Effector CD8-positive, alpha-beta T cell (primary cell): ENCODE measurements around the gene SYT17.
"Not testable (repeated sequence)": the region's sequence is repeated elsewhere in the genome, so short reads cannot be mapped to it uniquely, and the experiment has no call there.

Experiments used
- DNase-seq: peaks from one replicate; lab custom pipeline; 2025; lab: John Stamatoyannopoulos, UW

SYT17 gene

DNA sequence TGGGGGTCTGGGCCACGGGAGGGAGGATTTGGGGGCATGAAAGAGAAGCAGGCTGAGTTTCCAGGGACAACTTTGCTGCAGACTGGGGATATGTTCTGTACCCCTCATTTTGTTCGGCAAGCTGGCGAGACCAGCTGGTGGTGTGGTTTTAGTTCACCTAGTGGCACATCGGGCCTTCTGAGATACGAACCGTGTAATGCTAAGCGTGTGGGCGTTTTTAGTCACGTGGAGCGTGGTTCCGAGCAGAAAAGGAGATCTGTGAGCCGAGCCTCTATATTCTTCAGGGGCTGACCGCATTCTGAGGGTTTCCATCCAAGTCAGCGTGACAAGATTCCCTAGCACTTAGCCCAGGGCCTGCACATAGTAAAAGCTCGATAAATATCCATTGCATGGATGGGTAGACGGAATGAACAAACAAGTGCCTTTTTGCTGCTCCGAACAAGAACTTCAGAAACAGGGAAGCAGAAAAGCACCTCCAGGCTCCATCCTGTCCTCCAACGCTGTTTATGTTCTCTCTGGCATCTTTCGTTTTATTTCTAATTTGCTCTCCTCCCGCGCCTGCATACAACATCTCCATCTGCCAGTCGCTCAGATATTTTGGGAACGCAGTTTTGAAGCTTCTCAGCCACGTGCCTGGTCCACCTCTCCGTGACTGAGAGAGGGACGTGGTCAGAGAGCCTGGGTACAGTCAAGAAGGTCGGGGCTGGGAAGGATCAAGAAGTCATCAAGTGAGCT, 5.8 kb downstream of the SYT17 start:
- no peak for DNase-seq

DNA sequence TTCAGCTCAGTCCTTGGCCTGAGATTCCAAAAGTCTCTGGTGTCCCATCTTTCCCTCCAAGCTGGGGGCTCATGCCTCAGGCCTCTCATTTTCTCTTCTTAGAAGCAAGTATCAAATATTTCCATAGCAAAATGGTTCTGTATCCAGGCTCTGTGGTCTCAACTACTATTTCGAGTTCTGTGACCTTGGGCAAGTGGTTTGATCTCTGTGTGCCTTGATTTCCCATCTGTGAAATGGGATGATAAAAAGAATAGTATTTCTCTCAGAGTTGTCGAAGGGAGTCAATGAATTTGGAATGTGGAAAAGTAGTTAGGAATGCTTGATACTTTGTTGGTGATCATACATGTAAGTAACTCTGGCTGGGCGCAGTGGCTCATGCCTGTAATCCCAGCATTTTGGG, 6.4 kb downstream of the SYT17 start:
- DNase-seq: no peak

DNA sequence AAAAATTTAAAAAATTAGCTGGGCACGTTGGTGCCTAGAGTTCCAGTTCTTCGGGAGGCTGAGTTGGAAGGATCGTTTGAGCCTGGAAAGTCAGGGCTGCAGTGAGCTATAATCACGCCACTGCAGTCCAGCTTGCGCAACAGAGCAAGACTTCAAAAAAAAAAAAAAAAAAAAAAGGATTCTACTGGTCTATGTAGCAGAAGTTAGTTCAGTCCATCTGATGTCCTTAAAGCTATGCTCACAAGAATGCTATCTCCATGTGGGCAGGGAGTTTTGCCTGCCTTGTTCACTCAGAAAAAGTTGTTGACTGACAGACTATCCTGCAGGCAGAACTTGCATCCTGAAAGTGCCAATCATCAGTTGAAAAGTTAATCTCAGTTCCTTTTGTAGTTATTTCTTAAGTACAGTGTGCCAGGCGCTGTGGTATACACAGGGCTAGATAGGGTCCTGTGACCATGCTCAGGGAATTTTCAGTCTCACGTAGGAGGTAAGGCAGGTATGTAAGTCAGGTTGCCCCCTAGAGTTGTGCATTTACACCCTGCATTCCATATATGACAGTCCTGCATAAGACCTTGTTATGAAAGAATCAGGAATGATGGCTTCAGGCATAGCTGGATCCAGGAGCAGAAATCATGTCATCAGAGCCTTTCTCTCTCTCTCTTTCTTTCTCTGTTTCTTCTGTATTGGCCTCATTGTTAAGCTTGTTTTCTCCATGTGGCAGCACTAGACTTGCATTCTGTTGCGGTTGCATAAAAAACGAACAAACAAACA, 7.6 kb downstream of the SYT17 start:
- DNase-seq: no peak

DNA sequence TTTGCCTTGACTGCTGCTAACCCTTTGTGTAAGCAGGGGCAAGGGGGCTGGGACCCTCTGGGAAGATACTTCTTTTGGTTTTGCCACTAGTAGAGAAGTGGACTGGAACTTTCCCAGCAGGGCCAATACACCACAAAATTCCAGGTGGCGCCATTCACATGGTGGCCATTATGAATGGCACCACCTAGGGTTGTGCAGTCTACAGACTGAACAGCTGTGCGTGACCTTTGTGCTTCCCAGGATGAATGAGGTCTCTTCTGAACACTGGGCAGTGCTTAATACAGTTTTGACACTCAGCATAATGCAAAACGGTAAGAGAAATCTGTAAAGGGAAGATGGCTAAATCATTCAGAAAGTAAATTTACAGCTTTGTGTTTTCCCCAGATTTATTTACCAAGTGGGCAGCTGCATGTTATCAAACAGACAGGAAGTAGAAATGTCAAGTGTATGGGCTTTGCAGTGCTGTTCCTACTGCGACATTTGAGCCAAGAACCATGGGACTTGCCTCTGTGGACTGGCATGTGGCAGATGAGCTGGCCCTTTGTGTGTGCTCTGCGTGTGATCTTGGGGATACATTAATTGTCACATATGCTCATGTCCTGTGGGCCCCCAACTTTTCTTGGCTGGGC, 9.2 kb downstream of the SYT17 start:
- no peak for DNase-seq

DNA sequence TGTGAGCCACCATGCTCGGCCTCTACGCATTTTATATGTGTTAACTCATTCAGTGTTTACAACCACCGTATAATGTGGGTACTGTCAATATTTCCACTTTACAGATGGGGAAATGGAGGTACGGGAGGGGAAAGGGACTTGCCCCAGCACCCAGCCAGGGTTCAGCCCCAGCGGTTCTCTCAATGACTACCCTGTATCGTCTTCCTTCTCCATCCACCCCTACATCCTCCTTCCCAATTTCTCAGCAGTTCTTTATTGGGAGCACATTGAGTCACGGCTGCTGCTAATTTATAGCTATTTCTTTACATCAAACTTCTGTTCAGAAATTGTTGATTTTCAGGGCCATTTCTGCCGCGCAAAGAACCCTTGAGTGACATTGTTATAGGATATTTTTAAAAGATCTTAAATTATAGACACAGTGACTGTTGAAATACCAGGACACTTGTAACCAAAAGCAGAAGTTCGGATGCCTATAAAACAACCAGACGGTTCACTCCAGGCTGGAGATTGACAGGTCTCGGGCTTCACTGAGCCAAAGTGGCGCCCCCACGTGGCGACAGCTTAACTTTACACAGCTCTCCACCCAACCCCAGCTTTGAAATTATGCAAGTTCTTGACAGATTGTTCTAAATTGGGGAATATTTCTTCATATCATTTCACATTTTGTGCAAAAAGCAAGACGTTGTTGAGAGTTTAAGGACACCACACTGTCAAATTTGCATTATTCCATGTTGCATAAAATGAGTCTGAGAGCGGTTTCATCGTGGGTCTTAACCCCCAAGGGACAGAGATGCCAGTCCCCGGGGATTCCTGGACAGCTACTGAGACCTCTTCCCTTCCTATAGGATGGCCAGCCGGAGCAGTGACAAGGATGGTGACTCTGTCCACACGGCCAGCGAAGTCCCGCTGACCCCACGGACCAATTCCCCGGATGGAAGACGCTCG, 11.8 kb downstream of the SYT17 start:
- DNase-seq: no peak

DNA sequence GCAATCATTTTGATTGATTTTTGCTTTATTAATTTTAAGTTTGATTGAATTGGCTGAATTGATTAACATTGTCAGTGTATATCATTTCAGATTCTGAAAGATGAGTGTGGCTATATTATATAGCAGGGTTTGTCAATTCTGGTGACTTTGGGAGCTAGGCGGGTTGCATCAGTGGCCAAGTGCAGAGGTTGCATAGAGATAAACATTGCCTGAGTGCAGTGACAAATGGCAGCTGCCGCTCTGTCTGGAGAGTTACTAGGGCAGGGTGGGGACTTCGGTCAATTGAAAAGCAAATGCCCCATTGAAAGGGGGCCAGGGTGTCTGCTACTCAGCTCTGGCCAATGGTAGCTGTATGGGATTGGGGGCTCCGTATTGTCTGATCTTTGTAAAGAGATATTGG, 12.7 kb downstream of the SYT17 start:
- DNase-seq: no peak

DNA sequence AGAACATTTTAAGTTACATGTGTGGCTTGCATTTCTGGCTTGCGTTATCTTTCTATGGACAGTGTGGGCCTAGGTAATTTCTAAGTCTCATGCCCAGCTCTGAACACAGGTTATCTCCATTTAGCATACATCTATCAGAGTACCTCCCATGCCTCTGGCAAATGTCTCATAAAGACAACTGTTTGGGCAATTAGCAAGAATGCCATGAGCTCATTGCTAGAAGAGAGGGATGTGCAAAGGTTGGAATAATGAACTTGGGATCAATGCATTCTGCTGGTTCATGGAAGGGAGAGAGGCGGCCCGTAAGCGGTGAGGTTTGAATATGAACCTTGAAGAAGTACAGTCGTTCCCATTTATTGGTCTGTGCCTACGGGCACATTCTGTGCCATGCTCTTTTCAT, 14.4 kb downstream of the SYT17 start:
- no peak for DNase-seq

DNA sequence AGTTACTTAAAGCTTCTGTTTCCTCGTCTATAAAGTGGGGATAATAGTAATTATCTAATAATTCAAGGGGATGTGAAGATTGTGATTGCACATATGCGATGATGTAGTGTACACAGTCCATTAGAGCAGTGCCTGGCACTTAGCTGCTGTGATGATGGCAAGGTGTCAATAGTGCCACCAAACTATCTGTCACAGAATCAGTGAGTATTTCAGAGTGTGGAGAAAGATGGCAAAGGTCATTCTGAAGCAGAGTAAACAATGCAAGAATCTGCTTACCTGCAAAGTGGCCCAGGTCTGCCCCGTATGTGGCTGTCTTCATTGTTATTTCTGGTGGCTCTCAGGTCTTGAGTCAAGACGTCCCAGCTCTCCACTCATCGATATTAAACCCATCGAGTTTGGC, 15.1 kb downstream of the SYT17 start:
- DNase-seq: no peak

DNA sequence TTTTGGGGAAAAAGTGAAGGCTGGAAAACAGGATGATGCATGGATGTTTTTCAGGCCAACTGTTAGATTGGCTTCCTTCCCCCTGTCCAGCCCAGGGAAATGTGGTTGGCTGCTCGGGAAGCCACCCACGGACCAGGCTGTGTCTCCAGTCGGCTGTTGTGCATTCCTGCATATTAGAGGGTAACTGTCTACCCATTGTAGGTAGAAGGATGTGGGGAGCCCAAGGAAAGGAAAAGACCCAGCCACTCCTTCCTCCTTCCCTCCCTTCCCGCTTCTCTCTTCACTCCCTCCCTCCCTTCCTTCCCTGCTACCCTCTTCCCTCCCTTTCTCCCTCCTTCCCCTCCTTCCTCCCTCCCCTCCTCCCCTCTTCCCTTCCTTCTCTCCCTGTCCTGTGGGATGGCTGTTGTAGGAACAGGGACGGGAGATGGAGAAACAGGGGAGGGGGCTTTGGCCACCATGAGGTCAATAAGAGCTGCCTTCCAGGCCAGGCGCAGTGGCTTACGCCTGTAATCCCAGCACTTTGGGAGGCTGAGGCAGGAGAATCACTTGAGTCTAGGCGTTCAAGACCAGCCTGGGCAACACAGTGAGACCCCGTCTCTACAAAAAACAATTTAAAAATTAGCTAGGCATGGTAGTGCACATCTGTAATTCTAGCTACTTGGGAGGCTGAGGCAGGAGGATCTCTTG, 16.9 kb downstream of the SYT17 start:
- no peak for DNase-seq

DNA sequence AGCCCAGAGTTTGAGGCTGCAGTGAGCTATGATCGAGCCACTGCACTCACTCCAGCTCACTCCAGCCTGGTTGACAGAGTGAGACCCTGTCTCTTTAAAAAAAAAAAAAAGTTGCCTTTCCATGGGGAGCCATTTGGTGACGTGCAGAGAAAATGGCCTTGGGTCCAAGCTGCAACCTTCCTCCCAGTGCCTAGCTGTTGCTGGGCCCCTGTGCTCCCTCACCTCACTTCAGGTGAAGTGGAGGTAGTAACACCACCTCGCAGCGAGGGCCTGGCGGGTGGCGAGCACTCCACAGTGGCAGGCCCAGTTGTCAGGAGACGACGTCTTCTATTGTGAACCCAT, 17.4 kb downstream of the SYT17 start:
- DNase-seq: no peak

DNA sequence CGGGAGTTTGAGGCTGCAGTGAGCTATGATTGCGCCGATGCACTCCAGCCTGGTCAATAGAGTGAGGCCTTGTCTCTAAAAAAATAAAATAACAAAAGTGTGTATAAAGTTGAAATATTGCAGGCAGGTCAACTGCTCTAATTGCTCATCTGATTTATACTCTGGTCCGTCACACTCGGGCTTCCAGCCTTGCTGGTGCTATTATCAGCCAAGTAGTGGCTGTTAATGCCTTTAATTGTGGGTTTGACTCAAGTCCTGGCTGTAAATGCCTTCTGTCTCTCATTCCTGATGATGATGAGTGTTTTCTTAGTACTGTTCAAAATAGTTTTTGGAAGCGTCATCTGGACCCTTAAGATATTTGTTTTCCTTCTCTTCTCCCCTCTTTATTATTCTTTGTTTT, 18.4 kb downstream of the SYT17 start:
- DNase-seq: no peak

DNA sequence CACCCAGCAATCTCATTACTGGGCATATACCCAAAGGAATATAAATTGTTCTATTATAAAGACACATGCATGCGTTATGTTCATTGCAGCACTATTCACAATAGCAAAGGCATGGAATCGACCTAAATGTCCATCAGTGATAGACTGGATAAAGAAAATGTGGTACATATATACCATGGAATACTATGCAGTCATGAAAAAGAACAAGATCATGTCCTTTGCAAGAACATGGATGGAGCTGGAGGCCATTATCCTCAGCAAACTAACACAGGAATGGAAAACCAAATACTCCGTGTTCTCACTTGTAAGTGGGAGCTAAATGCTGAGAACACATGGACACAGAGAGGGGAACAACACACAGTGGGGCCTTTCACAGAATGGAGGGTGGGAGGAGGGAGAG, 19.9 kb downstream of the SYT17 start:
- DNase-seq: not testable (repeated sequence)

DNA sequence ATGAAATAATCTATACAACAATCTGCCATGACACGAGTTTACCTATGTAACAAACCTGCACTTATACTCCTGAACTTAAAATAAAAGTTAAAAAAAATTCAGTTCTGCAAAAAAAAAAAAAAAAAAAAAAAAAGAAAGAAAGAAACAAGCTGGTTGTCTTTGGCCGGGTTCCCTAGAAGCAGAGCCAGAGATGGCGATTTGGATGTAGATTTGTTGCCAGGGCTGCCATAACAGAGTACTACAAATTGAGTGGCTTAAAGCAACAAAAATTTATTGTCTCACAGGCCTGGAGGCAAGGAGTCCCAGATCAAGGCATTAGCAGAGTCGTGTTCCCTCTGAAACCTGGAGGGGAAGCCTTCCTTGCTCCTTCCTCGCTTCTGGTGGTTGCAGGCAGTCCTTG, 20.4 kb downstream of the SYT17 start:
- no peak for DNase-seq

DNA sequence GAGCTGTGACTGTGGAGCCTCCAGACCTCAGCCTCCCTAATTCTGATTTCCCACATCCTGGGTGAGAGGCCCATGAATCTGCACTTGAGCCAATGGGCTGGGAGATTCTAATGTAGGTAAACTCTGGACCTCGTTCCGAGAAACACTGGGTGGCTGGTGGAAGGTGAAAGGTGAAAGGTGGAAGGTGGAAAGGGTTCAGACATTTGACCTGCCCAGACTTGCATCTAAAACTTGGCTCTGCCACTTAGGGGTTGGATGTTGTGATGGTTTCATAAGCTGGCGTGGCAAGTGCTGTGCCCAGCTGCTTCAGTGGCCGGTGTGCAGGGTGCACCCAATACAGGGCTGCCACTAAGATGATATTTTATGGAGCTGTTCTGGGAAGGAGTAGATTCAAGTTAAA, 24.8 kb downstream of the SYT17 start:
- DNase-seq: no peak

DNA sequence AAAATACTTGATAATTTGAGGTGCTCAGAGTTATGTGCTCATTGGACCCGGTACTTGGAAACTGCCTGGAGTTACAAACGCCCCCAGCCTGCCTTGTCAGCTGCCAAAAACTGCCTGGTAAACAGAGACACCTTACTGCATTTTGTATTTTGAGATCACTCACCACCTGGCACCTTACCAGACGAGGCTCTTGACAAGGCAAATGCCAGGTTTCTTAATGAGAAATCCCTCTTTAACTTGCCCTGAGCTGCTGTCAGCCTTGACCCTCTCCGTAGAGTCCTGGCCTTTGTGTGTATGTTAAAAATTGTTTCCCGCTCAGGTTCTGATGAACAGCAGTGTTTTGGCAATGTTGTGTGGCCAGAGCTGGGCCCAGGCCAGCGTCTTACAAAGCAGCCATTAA, 28.8 kb downstream of the SYT17 start:
- no peak for DNase-seq

DNA sequence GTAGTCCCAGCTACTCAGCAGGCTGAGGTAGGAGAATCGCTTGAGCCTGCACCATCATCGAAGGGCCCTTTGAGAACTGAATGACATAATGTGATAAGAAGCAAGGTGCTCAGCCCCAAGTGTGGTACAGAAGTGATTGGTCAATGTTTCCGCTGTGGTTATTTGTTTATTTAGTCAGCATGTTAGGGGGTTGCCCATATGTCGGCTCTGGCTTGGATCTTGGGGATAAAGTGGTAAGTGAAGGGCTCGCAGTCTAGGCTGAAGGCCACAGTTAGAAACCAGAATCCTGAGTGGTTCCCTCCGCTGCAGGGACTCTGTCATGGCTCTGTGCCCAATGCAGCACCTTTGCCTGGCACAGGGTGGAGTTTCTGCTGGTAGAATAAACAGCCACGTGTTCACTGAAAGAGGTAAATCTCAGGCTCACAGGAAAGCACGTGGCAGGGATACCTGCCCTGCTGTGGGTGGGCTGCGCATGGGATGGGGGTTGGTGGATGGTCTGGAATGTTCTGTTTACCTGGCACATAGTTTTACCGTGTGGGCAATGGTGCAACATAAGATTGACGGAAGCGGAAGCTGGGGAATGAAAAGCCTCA, 35.4 kb downstream of the SYT17 start:
- DNase-seq: no peak

DNA sequence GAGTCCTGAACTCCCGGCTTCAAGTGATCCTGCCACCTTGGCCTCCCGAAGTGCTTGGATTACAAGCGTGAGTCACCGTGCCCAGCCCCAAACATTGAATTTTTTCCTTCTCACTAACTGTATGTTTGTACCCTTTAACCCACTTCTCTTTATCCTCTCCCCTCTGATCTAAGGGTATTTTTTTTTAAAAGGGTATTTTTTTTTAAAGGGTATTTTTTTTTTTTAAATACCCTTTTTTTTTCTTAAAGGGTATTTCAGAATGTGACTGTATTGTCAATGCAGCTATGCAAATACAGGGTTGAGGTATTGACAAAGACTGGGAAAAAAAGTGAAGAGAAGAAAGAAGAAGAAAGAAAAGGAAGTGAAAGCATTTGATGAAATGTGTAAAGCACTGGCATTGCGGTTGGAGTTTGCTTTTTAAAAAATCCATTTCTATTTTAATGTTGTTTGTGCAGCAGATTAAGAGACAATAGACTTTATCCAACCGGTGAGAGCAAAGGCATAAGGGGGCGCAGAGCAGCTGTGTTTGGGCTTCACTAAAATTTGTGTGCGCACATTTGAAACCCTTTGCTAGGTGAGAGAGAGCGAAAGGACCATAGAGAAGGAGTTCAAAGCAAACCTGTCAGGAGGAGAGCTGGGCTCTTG, 42.4 kb downstream of the SYT17 start:
- no peak for DNase-seq

DNA sequence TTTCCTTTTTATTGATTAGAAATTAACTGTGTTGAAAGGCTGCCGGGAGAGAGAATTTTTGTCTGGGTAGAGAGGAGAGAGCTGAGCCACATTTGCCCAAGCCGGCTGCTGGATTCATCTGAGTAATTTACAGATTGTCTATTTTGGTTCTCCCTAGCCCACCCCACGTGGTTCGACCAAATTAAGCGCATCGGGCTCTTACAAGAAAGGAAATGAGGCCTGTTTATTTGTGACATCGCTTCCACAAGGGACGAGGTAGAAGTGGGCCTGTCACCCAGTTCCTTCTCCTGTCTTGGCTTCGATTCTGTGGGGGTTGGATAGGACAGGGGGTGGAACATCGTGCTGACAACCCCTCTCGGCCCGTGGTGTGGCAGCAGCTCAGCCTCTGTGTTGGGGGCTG, 42.9 kb downstream of the SYT17 start:
- no peak for DNase-seq

DNA sequence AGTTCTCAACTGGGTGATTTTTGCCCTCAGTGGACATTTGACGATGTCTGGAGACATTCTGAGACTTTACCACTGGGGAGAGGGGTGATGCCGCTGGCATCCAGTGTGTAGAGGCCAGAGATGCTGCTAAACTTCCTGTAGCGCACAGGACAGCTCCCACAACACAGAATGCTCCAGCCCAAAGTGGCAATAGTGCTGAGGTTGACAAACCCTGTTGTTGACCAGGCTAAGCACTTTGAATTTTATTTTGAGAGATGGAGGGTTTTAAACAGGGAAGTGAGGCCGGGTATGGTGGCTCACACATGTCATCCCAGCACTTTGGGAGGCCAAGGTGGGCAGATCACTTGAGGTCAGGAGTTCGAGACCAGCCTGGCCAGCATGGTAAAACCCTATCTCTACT, 44.0 kb downstream of the SYT17 start:
- DNase-seq: no peak

DNA sequence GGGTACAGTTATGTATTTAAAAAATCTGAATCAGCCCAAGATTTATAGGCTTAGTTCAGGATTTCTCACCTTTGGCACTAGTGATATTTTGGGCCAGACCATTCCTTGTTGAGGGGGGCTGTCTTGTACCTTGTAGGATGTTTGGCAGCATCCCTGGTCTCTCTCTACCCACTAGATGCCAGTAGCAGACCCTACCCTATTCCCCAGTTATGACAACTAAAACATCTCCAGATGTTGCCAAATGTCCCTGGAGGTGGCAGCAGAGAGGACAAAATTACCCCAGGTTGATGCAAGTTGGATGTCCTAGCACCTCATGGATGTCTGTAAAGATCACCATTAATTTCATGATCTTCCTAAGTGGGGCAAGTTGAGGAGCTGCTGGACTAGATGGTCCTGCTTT, 45.8 kb downstream of the SYT17 start:
- no peak for DNase-seq

DNA sequence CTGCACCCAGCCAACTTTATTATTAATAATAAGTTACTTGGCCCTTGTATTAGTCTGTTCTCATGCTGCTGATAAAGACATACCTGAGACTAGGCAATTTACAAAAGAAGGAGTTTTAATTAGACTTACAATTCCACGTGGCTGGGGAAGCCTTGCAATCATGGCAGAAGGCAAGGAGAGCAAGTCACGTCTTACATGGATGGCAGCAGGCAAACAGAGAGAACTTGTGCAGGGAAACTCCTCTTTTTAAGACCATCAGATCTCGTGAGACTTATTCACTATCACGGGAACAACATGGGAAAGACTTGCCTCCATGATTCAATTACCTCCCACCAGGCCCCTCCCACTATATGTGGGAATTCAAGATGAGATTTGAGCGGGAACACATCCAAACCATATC, 47.7 kb downstream of the SYT17 start:
- DNase-seq: no peak
